Measurements from ENCODE around the gene RNF14.

GRCh38 chr5:141963701-141964100, 5.2 kb upstream of the RNF14 start:
- TF ChIP-seq, protein P1, sequence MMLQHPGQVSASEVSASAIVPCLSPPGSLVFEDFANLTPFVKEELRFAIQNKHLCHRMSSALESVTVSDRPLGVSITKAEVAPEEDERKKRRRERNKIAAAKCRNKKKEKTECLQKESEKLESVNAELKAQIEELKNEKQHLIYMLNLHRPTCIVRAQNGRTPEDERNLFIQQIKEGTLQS (IDR thresholded peaks at IDR 0.05) = no peak
- TF ChIP-seq RAD21 (IDR thresholded peaks at IDR 0.05) (no peak), CTCF (IDR thresholded peaks at IDR 0.05; ENCODE audit: low read depth, low read length, missing input control) (no peak), TAF1 (conservative IDR thresholded peaks at IDR 0.05) (no peak), JUND (IDR thresholded peaks at IDR 0.05) (no peak)

All from liver (tissue), 3 donors.